Forelimb muscle (tissue), 1 donor: ENCODE data around the gene OTOG. TPM values are rescaled to one million over a fixed set of nuclear protein-coding genes. Genes with fewer than 3 reads are reported as not detected.
A peak's percentile ranks its signal among the peaks of the same experiment; 100 is the strongest.

Experiments
- DNase-seq: peaks from one replicate; pipeline ENCODE4 v3.0.0-alpha.2; 2013; ENCODE audit warnings: low read depth
- polyA plus RNA-seq: library from polyadenylated mRNA; unstranded; fragments of 120-200 nt; gene quantifications from one replicate; pipeline ENCODE4 v1.2.1, GENCODE V29; 2013; ENCODE audit not compliant: insufficient read length

OTOG gene
- polyA plus RNA-seq, 1 donor: 0.04 TPM

GRCh38 chr11:17581036-17581731 lies 34.1 kb downstream of the OTOG start:
- DNase-seq: no peak

DNA sequence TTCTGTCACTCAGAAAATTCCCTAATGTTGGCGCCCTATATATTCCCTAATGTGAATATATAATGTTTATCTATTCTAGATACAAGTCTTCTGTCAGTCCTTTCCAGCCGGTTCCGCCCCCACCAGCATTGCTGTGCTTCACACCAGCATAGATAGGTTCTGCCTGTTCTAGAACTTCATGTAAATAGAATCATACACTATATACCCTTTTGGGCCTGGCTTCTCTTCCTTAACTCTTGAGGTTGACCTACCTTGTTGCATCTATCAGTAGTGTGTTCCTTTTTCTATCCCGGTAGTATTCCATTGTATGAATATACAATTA lies 34.6 kb downstream of the OTOG start:
- no peak for DNase-seq

DNA sequence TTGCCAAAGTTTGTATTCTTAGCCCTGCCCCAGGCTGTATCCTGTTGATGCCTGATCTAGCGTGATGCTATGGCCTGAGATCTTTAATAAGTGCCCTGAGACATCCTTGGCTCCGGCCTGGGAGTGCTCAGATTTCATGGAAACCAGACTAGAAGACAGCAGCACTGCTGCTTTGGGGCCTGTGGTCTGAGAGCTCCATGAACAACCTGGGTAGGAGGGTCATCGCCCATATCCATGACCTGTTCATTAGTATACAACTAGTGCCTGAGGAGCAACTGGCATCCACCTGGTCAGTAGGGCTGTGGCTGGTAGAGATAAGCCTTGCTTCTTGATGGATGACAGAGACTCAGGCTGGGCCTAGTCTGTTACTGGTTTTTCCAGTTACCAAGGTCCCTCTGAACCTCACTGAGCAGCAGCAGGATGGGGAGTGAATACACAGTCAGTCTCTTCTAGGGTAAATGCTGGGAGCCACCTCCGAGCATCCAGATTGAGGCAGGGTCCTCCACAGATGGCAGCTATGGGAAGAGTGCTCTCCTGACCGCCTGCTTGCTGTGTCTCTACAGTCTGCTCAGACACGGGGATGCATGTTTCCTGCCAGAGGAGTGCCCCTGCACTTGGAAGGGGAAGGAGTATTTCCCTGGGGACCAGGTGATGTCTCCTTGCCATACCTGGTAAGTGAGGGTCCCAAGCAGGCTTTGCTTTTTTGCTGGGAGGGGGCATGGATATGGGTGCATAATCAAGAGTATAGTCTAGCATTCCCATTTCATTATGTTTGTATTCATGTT lies 39.0 kb downstream of the OTOG start:
- DNase-seq: no peak

- DNase-seq: no peak
Observed at GRCh38 chr11:17588166-17588565, 41.1 kb downstream of the OTOG start.

GRCh38 chr11:17588721-17589120 lies 41.7 kb downstream of the OTOG start:
- no peak for DNase-seq

- DNase-seq: no peak
Observed at GRCh38 chr11:17590463-17590862, 43.4 kb downstream of the OTOG start.

DNA sequence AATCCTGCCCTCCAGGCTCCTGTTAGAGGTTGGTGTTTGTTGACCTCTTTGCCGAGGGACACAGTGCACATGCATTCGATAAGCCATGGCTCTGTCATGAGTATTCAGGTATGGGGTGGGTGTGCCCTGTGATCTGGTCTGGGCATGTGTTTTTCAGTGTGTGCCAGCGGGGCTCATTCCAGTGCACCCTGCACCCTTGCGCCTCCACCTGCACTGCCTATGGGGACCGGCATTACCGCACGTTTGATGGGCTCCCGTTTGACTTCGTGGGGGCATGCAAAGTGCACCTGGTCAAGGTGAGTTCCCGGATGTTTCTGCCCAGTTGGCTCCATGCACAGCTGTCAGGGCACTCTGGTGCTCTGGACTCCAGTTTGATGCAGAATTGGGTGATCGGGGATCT lies 44.2 kb downstream of the OTOG start:
- DNase-seq: no peak

DNA sequence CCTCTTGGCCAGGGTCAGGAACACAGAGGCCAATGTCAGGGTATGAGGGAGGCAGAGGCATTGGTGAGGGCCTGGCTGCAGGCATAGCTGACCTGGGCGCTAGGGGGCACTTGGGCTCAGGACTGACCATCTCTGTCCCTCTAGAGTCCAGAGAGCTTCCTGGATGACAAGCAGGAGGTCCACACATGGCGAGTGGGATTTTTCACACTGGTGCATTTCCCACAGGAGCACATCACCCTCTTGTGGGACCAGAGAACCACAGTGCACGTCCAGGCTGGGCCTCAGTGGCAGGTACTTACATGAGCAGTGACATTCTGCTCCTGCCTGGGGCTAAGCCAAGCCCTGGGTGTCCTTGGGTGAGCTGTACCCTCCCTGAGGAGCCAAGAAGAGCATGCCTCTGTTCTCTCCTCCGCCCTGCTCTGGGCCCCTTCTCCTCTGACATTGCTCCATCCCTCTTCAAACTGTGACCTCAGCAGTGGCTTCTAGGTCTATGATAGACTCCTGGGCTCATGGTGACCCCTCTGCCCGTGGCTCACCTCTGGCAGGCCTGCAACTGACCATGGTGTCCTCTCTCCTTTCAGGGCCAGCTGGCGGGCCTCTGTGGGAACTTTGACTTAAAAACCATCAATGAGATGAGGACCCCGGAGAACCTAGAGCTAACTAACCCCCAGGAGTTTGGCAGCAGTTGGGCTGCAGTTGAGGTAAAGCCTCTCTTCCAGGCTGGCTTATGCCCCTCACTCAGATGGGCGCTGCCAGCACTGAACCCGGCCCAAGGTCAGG lies 46.6 kb downstream of the OTOG start:
- DNase-seq: no peak

- no peak for DNase-seq
Observed at GRCh38 chr11:17594686-17595192, 47.7 kb downstream of the OTOG start.

GRCh38 chr11:17595526-17596309 lies 48.7 kb downstream of the OTOG start:
- DNase-seq: no peak

DNA sequence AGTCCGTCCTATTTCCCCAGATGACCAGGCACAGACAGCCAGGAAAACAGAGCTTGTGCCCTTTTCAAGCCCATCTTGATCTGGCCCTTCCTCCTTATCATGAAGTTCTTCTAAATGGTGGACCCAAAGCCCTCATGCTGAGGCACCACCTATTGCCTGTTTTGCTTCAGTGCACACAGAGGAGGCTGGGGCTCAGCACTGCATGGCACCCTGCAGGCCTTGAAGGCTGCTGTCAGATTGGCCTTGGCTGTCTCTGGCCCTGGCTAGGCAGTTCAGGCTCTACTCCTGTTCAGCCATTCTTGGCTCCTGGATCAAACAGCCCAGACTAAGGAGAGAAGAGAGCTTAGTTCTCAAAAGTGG lies 49.2 kb downstream of the OTOG start:
- DNase-seq: no peak

DNA sequence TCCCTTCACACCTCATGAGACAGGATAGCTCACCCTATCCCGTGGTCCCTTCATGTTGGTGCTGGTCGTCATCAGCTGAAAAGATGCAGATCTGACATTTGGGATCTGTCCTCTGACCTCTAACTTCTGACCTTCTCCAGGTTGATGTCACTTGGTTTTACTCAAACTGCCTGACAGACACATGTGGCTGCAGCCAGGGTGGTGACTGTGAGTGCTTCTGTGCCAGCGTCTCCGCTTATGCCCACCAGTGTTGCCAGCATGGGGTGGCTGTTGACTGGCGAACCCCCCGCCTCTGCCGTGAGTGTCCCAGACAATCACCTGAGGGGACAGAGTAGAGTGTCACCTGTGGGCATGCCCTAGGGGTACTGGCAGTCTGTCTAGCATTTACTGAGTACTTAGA lies 49.7 kb downstream of the OTOG start:
- no peak for DNase-seq

- DNase-seq: no peak
Observed at GRCh38 chr11:17597770-17598169, 50.7 kb downstream of the OTOG start.

DNA sequence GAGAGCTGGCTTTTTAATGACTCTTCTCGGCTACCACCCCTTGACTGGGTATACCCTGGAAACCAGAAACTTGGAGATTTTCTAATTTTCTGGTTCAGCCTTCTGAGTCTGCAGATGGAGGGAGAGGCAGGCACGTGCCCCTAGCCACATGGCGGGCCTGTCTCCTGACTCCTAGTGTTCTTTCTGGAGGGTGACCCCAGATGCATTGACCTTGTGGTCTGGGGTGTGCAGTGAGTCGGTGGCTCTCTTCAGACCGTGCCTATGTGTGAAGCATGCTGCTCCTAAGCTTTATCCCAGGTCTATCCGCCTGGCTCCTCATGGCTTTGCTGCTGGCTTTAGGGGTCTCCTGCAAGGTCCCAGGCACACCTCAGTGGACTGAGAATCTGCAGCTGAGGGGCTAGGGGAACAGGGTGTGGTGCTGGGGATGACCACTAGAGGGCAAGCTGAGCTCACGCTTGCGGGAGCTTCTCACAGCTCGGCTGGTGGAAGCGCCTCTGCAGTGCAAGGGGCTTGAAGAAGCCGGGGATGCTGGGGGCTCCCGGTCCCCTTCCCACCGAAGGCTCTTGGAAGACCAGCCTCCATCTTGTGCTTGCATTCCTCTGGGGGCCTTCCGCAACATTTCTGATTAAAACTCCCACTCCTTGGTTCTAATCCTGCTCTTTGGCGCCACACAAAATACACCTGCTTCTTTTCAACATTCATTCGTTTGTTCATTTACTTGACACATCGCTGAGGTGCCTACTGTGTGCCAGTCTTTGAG lies 51.8 kb downstream of the OTOG start:
- DNase-seq: peak; percentile 25

DNA sequence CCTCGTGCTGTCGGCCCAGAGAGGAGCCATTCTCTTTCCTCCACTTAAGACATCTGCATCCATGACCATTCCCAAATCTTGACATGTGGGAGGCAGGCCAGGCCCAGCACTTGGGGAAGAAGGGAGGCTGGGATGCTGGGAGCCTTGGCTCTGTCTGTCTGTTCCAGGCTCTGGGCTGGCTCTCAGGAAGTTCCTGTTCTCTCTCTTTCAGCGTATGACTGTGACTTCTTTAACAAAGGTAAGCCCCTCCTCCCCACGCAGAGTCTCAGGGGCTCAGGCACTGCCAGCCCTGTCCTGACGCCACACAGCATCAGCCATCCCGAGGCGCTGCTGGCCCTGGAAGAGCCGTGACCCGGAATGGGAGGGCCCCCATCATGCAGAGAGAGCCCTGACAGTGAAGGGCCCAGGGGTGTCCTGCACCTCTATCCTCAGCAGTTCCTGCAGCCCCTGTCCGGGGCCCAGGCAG lies 52.4 kb downstream of the OTOG start:
- no peak for DNase-seq

GRCh38 chr11:17600316-17601255 lies 53.5 kb downstream of the OTOG start:
- no peak for DNase-seq

GRCh38 chr11:17601256-17601671 lies 54.2 kb downstream of the OTOG start:
- no peak for DNase-seq

DNA sequence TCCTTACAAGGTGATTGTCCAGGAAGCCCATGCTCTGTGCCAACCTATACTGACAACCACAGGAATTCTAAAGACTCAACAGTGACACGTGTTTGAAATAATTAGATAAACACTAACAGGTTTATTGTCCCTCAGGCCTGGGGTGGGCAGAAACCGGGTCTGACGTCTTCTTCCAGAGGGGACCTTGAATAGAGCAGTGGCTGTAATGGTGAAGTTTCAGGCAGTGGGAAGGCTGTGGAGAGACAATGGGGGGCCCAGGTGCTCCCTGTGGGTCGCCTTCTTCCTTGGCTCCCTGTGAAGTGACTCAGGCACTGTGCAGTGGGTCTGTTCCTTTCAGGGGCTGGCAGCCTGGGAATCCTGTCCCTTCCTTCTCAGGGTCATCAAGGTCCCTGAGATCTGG lies 54.6 kb downstream of the OTOG start:
- no peak for DNase-seq

- no peak for DNase-seq
Observed at GRCh38 chr11:17602105-17603001, 55.3 kb downstream of the OTOG start.
